ENCODE data around the gene NRP2.

- TF ChIP-seq CTCF (conservative IDR thresholded peaks at IDR 0.05; ENCODE audit: low read depth, low read length) (no peak), EZH2 (IDR thresholded peaks at IDR 0.05; ENCODE audit: low read length, unreplicated experiment) (no peak), EZH2phosphoT487 (IDR thresholded peaks at IDR 0.05; ENCODE audit: borderline replicate concordance, low read length) (no peak)
Observed at GRCh38 chr2:205780645-205781044, 98.3 kb downstream of the NRP2 start.
